HG02970 (cell line): ENCODE data around the gene ATP6V0D1.

ENCODE experiments used
- ATAC-seq: cut with Tn5 transposase; IDR thresholded peaks from one replicate; pipeline ENCODE4 v1.9.1; 2021; ENCODE audit warnings: mild to moderate bottlenecking, moderate library complexity, moderate number of reproducible peaks; ENCODE audit not compliant: unreplicated experiment, low FRiP score

The ATP6V0D1 gene

DNA sequence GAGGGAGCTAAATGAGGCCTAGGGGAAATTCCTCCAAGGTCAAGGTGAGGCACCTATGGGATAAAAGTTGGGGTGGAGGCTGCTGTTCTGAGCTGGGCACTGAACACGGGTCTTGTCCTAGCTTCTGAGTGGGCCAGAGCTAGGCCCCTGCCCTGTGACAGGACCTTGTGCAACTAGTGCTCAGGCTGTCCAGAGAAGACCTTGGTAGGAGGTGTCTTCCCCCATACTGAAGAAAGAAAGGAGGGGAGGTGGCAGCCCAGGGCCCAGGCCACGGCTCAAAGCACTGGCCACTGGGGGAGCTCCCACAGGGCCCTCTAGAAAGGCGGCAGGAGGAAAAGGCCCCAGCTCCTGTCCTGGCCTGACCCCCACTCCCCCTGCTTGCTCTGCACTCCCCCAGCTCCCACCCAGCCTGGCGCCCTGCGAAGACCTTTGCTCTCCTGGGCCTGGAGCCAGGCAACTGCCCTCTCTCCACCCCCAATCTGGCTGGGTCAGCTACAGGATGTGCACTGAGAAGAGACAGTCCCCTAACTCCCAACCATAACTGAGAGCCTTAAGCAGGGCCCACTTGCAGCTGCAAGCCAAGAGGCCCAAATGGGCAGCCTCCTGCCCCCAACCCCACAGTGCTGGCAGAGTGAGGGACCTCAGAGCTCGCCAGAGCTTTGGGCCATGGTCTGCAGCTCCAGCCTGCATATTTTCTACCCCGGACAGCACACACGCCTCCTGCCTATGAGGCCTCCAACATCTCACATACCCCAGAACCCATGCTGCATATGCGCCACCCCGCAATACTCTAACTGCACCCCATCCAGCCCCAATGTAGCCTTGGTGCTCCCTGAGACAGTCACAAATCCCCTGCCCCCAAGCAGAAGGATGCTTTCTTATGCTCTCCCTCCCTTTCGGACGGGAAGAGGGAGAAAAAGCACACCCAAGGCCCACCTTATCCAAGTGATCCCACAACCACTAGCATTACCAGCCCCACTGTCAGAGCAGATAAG, 34.7 kb downstream of the ATP6V0D1 start:
- ATAC-seq = no peak

DNA sequence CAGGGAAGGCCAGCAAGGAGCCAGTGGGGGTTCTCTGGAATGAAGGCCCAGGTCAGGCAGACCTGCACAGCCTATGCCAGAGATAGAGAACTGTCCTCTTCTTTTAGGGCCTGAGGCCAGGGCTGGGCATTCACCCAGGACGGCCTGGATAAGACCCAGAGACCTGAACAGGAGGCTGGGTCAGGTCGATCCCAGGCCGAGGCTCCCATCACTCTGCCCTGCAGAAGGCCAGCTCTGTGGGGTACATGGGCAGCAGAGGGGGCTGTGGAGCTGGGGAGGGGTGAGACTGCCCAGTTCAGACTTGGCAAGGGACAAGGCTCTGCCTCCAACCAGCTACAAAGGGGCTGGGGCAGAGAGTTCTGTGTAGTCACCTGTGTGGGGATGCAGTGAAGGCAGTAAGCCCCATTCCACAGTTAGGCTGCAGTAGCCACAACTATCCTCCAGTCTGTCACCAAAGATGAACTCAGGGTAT, 35.5 kb downstream of the ATP6V0D1 start:
- no peak for ATAC-seq

DNA sequence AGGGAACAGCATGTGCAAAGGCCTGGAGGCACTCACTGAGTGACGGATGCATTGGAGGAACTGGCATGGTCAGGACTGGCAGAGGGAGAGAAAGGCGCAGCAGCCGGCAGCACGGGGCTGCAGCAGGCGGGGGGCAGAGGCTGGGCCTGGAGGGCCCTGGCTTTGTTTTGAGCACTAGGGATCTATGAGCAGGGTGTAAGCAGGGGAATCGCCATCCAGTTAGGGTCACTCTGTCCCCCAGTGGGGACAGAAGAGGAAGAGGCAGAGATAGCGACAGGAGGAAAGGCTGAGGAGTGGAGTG, 35.9 kb downstream of the ATP6V0D1 start:
- ATAC-seq = no peak

DNA sequence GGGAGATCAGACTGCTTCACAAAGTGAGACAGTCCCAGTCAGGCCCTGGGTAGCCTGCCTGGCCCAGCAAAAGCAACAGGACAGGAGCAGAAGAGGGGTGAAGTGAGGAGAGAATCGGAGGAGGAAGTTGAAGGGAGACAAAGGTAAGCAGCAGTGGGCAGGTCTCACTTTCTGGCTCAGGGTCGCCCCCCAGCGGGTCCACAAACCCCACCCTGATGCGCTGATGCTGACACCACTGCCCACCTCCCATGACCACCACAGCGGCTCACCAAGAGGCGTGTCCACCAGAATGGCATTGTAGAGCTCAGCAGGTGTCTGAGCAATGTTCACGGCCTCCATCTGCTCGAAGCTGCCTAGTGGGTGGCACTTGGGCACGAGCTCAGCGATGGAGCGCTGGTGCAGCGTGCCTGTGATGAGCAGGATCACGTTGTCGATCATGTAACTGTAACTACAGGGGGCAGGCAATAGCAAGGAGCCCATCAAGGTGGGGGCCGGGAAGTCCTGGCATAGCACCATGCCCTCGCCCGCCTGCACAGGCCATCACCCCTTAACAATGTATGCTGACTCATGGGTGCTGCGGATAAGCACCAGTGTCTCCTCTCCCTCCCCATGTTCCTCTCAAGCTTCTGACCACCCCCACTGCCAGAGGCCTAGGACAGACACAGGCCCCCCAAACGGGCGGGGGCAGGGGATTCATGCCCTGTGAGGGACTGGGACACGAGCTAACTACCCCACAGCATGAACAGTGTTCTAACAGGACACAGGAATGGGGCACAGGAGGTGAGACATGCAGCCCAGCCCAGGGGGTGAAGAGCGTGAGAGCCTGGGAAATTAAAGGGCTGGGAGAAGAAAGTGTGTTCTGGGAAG, 36.5 kb downstream of the ATP6V0D1 start:
- no peak for ATAC-seq

DNA sequence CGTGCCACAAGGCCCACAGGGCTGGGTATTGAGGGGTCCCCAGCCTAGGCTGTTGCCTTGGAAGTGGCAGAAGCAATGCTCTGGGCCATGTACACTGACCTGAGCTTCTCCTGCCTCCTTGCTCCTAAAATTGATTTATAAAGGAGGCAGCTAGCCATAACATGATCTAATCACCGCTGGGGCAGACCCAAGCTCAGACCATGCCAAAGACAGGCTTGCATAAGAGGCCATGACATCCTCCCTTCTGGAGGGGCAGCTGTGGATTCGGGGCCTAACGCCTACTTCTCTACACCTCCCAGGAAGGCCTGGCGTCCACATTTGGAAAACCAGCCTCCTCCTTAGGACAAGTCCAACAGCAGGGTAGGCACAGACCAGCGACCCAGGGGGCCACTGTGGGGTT, 37.7 kb downstream of the ATP6V0D1 start:
- ATAC-seq = no peak

DNA sequence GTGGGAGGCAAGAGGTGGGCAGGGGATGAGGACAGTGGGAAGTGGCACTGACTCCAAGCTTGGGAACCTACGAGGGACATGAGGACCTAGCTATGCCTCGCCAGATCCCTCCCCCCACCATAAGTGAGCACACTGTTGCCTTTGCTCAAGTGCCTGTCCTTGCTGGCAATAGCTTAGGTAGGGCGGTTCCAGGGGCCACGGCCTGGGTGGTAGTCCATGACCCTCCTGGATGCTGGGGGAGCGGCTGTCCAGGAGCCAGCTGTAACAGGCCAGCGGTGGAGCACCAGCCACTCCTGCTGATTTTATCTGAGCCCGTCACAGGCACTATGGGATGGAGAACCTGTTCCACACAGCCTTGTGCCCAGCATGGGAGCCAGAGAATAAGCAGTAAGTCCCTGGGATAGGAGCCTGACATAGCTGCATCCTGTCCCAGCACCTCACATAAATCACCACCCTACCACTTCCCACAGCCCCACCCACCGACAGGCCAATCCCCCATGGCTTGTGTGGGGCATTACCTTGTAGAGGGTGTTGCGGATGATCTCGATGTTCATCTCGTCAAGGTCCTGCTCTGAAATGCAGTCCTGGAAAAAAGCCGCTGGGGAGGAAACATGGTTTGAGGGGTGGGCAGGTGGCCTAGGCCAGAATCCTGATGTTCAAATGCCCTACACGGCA, 38.2 kb downstream of the ATP6V0D1 start:
- no peak for ATAC-seq

DNA sequence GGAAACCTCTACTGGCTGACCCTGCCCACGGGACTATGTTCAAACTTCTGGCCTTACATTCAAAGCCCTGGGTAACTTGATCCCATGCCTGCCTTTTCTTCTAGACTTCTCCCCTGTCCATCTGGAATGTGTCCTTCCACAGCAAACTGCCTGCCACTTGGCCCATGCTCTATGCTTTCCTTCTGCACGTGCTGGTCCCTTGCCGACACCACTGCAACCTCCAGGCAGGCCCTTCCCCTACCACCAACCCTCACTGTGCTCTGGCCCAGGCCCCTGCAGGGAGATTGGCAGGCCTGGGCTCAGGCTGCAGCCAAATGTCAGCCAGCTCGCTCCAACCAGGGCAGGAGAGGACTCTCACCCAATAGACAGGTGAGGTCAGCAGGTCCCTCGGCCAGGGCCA, 39.0 kb downstream of the ATP6V0D1 start:
- no peak for ATAC-seq

DNA sequence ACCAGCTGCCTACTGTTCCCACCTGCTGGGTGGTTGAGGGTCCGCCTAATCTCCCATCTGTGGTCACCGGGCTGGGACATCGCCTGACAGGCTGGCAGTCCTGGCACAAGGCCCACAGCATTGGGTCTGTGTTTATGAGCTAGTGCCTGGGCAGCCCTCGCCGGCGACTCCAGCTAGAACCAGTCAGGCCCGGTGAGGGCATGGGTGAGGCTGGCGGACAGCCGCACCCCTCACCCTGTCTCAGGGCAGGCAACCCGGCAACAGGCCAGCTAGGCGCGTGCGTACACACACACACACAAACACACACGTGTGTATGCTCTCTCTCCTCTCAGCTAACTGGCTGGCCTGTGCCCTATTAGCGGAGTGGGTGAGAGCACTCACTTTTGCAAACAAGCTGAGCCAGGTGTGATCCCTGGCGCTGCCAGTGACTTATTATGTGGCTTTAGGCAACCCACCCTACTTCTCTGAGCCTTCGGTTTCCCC, 39.6 kb downstream of the ATP6V0D1 start:
- no peak for ATAC-seq

DNA sequence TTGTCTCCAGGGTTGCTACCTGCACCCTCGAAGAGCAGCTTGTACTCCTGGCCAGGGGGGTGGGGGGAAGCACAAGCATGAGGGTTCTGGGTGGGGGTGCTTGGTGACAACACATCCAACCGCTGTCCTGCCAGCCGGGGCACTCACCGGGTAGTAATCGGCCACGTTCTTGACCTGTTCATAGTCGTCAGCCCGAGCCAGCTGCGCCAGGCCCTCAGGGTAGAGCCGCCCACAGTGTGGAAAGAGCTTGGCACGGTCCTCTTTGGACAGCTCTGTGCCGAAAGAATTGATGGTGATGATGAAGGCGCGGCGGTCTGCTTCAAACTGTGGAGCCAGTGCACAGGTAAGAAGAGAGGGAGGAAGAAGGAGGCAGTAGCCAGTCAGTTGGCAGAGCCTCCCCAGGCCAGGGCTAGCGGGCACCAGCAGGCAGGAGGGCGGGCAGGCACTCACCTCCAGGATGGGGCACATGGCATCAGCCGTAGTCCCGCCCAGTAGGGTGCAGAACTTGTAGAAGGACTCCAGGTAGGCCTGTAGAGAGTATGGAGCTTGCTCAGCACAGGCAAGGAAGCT, 42.0 kb downstream of the ATP6V0D1 start:
- ATAC-seq = no peak

DNA sequence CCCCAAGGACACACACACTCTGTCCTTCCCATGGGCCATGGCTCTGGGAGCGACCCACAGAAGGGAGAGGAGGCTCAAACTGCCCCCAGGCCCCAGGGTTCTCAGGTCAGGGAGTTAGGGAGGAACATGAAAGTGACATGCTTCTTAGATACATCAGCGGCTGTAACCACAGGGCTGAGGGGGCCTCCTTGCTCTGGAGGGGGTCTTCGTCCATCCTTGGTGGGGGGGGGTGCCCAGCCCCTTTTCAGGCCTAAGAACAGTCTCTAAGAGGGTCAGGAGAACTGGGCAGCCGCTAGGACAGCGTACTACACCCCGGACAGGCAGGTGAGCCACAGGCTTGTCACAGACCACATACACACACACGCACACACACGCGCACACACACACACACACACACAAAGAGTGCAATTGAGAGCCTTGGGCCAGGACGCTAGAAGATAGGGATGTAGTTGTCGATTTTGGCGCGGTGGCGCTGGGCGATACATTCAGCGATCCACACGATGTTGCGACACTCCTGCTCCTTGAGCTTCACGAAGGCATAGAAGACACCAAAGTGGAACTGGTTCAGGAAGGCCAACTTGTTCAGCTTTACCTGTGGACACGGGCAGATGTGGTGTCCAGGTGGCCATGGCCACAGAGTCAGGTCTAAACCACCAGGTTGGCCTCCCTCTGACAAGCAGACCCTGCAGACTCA, 42.7 kb downstream of the ATP6V0D1 start:
- no peak for ATAC-seq

DNA sequence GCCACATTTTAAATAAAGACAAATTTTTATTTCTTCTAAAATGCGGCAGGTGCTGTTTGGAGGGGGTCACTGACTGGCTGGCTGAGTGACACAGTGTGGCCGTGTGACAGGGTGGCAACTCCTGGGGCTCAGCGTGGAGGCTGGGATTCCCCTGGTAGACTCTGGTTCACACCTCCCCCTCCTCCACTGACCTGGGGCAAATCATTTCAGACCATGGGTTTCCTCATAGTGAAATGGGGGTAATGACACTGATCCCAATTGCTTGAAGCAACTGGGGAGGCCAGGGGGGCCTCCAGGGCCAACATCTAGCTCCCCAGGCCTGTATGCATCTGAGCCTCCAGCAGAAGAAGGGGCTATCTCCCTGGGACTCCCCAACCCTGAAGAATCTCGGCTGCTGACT, 43.4 kb downstream of the ATP6V0D1 start:
- no peak for ATAC-seq

DNA sequence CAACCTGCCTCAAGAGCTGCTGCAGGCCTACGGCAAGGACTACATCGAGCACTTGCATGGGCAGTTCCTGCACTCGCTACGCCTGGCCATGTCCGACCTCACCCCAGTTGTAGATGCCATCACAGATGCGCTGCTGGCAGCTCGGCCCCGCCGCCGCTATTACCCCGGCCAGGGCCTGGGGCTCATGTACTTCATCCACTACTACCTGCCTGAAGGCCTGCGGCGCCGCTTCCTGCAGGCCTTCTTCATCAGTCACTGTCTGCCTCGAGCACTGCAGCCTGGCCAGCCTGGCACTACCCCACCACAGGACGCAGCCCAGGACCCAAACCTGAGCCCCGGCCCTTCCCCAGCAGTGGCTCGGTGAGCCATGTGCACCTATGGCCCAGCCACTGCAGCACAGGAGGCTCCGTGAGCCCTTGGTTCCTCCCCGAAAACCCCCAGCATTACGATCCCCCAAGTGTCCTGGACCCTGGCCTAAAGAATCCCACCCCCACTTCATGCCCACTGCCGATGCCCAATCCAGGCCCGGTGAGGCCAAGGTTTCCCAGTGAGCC, 44.2 kb downstream of the ATP6V0D1 start:
- ATAC-seq = no peak

DNA sequence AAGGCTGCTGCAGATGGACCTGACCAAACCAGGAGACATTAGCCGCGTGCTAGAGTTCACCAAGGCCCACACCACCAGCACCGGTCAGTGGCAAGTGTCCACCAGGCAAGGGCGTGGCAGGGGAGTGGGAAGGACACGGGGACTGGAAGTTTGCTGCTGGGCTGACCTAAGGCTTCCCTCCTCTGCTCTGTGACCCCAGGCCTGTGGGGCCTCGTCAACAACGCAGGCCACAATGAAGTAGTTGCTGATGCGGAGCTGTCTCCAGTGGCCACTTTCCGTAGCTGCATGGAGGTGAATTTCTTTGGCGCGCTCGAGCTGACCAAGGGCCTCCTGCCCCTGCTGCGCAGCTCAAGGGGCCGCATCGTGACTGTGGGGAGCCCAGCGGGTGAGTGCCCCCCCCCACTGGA, 45.2 kb downstream of the ATP6V0D1 start:
- no peak for ATAC-seq

DNA sequence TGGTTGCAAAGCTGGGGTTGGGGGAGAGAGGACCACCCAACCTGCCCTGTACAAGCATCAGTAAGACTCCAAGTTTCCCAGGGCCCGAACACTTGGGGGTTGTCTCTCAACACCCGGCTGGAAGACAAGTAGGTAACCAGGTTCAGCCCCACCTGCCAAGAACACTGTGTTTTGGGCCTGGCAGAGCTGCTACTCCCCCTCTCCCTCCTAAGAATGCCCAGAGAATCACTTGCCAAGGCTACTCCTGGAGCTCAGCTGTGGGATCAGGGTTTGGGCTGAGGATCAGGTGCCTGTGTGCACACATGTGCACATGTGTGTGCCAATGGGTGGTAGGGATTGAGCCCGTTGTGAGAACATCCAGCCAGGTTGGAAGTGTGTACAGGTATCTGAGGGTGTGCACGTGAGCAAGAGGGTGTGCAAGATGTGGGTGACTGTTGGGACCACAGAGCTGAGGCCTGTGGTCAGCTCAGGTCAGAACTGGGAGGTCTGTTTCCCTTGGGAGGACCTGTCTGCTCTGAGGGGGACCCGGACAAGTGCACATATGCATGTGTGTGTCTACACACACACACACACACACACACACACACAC, 47.7 kb downstream of the ATP6V0D1 start:
- no peak for ATAC-seq

DNA sequence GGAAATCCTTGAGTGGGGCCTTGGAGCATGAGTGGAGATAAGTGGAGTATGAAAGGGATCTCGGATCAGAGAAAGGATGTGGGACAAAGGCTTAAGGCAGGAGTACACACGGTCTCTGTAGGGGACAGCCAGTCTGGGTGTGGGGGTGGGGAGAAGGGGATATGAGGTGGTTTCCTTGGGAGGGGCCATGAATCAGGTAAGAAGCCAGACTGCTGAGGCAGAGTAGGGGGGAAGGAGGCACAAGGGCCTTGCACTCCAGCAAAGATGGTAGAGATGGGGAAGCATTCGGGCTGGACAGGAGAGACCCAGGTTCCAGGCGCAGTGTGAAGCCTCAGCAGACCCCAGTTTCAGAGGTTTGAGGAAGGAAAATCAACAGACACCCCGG, 48.5 kb downstream of the ATP6V0D1 start:
- no peak for ATAC-seq

DNA sequence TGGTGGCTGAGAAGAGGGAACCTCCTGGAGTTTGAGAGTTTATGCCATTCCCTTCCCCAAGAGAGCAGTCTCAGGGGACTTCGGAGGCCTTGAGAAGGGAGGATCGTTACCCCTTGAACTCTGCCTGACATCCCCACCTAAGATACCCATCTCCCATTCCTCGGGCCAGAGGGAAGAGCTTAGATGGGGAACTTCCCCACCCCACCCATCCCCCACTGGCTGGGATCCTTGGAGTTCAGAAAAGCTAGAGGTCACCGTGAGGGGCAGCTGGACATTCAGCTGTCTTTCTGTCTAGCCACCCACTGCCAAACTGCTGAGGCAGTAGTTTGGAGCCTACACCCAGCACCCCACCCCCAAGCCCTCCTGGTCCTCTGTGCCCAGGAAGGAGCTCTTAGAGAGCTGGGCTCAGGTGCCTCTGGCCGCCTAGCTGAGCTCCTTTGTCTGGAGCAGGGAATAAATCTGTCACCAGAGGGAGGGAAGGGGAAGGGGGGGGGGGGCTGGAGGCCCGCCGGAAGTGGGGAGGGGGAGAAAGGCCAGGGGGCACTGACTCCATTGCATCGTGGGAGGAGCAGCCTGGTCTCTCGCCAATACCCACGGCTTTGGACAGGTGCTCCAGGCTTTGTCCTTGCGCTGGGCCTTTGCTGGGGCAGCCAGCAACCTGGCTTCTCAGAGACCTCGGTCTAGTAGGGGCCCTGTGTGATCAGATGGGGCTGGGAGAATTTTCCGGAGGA, 49.0 kb downstream of the ATP6V0D1 start:
- no peak for ATAC-seq

DNA sequence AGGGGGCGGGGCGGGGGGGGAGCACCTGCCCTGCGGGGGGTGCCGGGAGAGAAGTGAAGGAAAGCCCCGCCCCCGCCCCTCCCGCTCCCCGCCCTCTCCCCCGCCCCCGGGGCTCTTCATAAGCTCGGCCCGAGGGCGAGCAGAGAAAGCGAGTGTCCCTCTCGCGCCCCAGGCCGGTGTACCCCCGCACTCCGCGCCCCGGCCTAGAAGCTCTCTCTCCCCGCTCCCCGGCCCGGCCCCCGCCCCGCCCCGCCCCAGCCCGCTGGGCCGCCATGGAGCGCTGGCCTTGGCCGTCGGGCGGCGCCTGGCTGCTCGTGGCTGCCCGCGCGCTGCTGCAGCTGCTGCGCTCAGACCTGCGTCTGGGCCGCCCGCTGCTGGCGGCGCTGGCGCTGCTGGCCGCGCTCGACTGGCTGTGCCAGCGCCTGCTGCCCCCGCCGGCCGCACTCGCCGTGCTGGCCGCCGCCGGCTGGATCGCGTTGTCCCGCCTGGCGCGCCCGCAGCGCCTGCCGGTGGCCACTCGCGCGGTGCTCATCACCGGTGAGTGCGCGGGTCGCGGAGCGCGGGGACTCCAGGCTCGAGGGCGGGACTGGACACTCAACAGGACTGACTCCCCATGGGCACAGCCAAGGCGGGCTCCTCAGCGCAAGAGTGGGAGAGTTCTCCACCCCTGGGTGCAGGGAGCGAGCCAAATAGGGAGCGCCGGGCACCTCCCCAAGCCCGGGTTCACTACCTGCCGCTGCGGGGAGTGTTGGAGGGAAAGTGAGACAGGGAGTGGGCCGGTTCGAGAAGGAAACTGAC, 49.8 kb downstream of the ATP6V0D1 start, which contains the start of gene HSD11B2:
TSS of gene HSD11B2 (plus strand) at position 145 of the 798 bp plus-strand sequence. CDS start at position 273, 128 bp downstream.
- ATAC-seq = no peak
